Stimulated activated CD8-positive, alpha-beta memory T cell treated with anti-CD3 and anti-CD28 coated beads, Interleukin-15, amount 100 ng/mL, for 24 hours (primary cell): ENCODE results near the gene NSUN3.
A peak's percentile ranks its signal among the peaks of the same experiment; 100 is the strongest.
"Not testable (repeated sequence)": the region's sequence is repeated elsewhere in the genome, so short reads cannot be mapped to it uniquely, and the experiment has no call there.

ENCODE experiments used
- DNase-seq: peaks from one replicate; pipeline ENCODE4 v3.0.0-alpha.2; 2020; ENCODE audit warnings: low read depth

Gene NSUN3

DNA sequence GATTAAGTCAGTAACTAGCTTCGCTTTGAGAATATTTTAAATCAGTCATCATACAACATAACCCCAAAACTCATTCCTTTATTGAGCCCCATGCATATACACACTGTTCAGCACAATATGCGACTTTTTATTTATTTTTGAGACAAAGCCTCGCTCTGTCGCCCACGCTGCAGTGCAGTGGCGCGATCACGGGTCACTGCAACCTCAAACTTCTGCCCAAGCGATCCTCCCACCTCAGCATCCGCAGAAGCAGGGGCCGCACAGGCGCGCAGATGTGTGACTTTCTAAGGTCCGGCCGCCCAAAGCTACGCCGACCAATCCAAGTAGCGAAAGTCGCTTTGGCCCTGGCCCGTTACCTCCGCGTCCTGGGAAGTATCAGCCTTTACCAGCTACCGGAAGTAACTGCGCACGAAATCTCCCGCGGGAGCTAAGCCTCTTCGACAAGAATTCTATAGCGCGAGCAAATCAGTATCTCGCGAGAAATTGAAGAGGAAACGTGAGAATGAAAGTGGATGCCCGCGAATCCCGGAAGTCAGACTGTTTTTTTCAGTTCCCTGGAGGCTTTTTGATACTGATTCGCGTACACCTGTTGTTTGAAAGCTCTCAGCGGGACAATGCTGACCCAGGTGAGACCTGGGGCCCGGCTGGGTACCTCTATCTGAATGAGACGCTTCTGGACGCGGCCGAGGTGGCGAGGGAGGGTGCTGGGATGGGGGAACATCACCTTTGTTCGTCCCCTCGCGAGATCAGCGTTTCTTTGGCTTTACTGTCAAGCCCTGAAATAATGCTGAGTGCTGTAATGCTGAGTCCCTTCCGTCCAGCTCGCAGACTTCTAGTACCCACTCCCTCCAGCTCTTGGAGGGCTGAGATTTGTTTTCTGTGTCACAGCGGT is at the start of gene NSUN3, which contains the start of gene DHFR2:
NSUN3 (plus strand) TSS at position 549 of the 892 bp plus-strand sequence; CDS start at position 615, 66 bp downstream.
DHFR2 (minus strand) TSS at position 404 of the 892 bp plus-strand sequence. CDS start 1,405 bp downstream, outside the sequence.
- peak; percentile 52 for DNase-seq

DNA sequence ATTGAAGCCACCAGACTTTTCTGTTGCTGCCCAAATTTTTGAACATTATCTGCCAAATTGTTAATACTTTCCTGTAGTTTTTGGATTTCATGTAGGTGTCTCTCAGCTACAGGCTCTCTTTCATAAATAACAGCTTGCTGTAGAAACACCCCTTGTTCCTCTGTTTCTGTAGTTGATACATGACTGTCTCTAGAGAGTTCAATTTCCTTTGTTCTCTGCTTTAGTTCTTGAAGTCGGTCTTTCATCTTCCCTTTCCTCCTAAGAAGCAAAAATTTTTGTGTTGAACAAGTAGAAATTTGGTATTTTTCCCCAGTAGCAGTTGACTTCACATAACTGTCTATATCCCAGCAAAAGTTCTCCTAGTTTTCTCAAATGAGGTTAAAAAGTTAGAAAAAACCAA is 47.8 kb upstream of the NSUN3 start:
- no peak for DNase-seq

DNA sequence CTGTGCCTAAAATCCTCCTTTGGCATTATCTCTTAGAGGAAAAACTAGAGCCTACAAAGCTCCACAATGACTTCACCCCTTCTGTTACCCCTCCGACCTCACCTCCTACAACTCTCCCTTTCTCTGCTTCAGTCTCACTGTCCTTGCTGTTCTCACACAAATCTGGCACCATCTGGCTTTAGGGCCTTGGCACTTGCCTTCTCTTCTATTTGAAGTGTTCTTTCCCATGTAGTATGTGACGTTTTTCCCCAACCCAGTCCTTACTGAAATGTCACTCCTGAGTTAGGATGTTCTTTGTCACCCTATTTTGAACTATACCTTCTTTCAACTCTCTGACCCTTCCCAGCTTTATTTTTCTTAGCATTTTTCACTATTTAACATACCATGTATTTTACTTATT is 43.2 kb upstream of the NSUN3 start:
- DNase-seq, result no peak

DNA sequence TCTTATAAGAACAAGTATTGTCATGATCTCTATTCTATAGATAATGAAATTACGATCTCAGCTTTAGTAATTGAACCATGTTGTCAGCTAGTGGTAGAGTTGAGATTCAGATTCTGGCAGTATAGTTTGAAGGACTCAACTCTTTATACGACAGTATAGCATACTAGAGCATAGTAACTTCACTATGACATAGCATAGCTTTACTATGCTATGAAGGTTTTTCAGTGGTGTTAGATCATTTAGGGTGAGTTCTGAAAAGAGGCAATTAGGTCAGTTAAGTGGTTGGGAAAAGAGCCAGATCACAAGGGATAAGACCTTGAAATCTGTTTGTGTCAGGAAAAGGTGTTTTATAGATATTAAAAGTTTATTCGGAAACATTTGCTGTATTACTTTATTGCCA is 42.6 kb upstream of the NSUN3 start:
- no peak for DNase-seq

DNA sequence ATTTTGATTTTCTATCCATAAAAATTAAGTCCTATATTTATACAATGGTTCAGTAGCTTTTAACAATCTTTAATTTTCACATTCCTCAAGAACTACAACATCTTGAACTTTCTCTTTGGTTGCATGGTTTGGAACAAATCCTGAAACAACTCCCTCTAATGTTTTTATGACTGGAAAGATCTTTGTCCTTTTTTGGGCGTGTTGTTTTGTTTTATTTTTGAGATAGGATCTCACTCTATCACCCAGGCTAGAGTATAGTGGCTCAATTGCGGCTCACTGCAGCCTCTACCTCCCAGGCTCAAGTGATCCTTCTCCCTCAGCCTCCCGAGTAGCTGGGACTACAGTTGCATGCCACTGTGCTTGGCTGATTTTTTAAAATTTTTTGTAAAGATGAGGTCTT is 38.5 kb upstream of the NSUN3 start:
- no peak for DNase-seq

DNA sequence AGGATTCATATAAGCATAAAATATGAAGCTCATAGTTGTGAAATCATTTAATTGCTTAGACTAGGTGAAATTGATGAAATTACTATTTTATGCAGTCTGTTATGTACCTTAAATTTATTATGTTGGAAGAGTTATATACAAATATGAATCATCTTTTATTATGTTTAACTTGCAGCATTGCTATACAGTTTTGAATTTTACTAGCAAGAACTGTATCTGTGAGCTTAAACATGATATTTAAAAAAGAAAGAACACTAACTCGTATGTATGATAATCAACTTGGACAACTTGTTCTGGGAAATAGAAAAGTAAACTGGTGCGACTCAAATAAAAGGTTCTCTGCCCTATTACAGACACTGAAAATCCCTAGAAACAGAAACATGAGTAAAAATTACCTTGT is 36.2 kb upstream of the NSUN3 start:
- no peak for DNase-seq

DNA sequence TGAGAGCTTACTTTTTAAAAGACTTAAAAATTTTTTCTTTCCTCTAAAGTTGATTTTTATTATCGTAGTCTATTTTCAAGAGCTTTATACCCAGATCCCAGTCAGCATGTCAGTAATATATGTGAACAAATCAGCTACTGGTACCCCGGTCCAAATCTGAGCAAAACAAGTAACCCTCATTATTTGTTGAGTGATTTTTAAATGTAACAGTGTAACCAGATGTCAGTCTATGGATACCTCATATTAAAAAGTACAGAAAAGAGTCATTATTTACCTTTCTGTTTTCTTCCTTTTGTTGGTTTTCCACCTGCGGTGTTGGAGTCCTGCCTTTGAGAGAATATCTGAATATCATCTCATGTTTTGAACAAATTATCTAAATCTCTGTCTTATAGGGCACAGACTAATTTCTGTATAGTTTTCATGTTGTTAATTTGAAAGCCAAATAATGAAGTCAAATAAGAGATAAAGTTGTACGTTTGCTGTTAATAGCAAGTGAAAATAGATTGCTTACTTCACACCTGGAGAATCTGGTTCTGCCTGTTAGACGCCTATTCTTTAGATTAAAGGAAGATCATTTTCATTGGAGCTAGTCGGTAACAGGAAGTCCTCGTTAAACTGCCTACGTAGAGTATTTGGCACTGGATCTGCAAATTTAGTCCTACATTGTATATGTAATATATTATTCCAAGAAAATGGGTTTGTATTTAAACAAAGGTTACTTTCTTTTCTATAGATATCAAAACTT is 34.6 kb upstream of the NSUN3 start, which contains the start of gene STX19:
STX19 (minus strand) TSS at position 505 of the 745 bp plus-strand sequence. CDS start 13,328 bp downstream, outside the sequence.
- no peak for DNase-seq

DNA sequence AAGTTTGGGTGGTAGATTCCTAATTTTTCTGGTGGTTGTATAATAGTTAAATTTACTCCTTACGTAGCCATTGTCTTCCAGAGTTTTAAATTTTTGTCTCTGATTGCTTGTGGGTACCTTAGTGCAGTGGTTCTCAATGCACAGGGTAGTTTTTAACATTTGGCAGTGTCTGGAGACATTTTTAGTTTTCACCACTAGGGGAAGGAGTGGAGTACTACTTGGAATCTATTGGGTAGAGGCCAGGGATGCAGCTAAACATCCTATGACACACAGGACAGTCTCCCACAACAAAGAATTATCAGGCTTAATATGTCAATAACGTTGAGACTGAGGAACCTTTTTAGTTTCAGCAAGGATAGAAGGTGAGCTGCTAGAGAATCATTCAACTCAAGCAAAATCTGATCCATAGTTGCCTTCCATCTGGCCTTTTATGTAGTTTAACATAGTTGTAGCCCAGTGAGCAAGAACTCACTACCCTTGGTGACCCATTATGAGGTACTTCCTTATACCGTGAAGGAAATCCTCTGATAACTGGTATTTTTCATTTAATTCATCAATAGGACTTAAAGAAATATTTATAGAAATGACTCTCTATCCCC is 25.9 kb upstream of the NSUN3 start:
- DNase-seq, result no peak

DNA sequence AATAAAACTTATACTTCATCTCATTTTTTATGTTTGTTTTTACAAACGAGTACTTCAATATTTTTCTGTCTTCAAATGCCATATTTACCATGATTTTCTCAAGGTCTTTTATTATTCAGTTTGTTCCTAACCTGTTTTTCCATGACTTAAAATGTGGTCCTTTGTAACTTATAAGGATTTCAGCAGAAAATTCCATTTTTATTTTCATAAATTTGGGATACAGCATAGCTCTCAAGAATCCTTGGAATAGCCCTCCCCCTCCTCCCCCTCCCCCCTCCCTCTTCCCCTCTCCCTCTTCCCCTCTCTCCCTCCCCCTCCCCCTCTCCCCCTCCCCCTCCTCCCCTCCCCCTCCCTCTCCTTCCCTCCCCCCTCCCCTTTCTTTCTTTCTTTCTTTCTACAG is 19.6 kb upstream of the NSUN3 start:
- DNase-seq, result no peak

DNA sequence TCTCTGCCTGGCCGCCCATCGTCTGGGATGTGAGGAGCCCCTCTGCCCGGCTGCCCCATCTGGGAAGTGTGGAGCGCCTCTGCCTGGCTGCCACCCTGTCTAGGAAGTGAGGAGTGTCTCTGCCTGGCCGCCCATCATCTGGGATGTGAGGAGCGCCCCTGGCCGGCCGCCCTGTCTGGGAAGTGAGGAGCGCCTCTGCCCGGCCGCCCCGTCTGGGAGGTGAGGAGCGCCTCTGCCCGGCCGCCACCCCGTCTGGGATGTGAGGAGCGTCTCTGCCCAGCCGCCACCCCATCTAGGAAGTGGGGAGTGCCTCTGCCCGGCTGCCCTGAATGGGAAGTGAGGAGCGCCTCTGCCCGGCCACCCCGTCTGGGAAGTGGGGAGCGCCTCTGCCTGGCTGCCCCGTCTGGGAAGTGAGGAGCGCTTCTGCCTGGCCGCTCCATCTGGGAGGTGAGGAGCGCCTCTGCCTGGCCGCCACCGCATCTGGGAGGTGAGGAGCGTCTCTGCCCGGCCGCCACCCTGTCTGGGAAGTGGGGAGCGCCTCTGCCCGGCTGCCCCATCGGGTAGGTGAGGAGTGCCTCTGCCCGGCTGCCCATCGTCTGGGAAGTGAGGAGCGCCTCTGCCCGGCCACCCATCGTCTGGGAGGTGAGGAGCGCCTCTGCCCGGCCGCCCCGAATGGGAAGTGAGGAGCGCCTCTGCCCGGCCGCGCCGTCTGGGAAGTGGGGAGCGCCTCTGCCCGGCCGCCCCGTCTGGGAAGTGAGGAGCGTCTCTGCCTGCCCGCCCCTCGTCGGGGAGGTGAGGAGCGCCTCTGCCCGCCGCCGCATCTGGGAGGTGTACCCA is 18.5 kb upstream of the NSUN3 start:
- not testable (repeated sequence) for DNase-seq

DNA sequence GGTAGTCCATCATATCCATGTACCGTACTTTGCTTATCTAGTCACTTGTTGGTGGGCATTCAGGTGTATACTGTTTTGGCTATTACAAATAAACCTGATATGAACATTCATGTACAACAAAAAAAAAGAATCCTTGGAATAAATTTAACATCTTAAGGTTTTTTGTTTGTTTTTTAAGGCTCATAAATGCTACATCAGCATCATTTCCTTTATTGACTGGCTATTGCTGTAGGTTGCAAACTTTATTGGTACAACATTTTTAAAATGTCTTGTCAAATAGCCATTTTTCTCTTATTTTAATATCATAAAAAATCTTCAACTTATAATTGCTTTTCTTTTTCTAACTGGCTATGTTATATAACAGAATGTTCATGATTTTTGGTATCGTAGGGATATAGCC is 16.3 kb upstream of the NSUN3 start:
- no peak for DNase-seq

DNA sequence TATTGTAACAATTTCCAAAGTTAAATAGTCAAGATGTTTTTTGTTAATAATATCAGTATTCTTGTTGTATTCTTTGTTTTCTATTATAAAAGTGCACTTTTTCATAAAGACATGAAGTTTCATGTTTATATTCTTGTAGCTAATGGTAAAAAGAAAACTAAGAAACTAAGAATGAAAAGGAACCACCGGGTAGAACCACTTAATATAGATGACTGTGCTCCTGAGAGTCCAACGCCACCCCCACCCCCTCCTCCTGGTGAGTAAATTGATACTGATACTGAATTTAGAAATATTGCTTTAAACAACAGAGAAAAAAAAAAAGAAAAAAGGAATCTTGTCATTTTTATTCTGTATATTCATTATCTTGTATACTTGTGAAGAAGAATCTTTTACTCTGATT is 13.6 kb upstream of the NSUN3 start:
- DNase-seq, result no peak

DNA sequence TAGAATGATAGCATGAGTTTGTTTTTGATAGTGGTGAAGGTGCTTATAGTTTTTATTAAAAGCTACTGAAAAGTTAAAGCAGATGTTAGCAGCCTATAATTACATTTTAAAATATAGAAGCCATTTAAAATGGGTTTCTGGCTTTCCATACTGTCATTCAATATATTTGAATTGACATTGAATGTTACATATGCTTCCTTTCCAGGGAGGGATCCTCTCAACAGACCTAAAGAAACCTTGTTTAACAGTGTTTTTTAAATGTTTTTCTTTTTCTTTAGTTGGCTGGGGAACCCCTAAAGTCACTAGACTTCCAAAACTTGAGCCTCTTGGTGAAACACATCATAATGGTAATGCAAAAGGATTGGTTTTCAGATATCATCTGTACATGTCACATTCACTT is 12.3 kb upstream of the NSUN3 start:
- DNase-seq, result no peak

DNA sequence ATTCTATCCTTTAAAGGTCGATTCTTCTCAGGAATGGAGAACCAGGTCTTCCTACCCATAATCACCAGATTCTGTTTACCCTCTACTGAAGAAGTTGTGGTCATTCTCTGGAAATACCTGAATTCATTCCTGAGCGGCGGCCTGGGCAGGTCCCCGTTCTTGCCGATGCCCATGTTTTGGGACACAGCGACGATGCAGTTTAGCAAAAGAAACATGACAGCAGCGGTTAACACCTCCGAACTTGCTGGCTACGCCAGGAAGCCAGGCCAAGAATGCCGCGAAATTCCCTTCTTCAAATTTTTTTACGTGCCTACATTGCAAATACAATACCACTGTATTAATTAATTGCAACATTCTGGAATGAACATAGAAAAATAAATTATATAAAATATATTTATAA is 1.6 kb upstream of the NSUN3 start:
- no peak for DNase-seq

DNA sequence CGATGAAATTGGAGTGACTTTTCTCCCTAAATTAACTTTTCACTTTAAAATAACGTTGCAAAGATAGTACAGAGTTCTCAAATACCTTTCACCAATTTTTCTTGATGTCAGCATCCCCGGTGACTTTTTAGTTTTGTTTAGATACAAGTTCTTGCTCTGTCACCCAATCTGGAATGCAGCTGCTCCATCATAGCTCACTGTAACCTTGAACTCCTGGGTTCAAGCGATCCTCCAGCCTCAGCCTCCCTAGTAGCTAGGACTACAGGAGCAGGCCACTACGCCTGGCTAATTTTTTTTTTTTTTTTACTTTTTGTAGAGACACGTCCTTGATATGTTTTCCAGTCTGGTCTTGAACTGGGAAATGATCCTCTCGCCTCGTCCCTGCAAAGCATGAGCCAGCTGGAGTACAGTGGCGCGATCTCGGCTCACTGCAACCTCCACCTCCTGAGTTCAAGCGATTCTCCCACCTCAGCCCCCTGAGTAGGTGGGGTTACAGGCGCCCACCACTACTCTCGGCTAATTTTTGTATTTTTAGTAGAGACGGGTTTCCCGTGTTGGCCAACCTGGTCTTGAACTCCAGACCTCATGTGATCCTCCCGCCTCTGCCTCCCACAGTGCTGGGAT is 747 bp downstream of the NSUN3 start:
- no peak for DNase-seq

DNA sequence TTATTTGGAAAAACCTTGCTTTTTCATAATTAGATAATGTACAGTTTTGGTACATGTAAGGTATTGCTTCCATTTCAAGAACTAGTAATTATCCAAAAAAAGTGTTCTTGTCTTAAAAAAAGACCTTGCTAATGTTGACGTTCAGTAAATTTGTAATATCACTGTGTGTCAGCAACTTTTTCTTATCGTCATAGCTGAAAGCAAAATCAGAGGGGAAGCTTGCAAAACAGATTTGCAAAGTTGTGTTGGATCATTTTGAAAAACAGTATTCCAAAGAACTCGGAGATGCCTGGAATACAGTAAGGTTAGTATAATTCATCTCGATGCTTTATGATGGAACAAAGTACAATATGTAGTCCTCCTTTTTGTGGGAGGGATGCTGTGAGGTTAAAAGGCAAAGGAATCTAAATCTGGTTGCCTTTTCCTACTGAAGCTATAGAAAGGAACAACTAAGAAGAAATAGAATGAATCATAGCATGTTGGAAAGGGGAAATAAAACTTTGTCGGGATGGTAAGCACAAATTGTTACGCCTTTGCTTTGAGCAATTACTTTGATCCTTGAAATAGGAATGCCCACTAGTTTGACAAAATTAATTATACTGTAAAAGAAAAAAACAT is 1.5 kb downstream of the NSUN3 start:
- no peak for DNase-seq

DNA sequence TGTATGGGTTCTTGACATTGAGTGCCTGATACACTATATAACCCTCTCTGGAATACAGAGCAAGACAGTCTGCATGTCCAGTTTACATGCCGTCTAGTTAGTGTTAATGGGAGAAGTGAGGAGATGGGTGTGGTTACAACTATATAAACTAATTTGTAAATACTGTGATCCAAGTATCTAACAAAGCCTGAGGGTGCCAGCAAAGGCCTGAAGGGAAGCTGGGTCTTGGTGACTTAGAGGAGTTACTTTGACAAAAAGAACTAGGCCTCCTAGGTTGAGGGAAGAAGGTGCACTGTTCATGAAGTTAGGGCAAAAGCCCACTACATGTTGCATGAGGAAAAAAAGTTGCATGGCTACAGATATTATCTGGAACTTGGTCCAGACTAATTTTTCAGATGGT is 2.3 kb downstream of the NSUN3 start:
- no peak for DNase-seq

DNA sequence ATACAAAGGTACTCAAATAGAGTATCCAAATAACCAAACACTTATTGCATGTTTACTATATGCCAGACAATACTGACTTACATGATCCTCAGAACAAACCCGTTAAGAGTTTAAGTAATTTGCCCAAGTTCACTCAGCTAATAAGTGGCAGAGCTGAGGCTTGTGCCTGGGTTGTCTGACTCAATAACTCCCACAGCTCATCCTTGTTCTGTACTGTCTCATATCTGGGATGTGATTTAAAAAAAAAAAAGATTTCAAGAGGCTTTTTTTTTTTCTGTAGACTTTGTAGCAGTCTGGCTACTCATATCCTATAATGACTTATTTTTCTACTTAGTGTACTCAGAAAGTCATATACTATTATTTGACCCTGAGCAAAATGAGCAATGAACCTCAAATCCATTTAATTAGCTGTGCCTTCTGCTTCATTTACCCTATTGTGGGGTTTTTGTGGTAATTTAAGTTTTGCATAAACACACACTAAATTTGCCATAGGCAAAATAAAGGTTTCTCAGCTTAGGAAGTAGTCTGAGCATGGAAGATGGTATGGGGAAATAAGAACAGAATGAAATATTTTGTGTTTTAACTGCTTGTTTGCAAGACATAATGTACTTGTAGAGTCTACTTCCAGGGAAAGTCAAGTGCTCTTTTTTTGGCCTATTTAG is 3.1 kb downstream of the NSUN3 start:
- no peak for DNase-seq

DNA sequence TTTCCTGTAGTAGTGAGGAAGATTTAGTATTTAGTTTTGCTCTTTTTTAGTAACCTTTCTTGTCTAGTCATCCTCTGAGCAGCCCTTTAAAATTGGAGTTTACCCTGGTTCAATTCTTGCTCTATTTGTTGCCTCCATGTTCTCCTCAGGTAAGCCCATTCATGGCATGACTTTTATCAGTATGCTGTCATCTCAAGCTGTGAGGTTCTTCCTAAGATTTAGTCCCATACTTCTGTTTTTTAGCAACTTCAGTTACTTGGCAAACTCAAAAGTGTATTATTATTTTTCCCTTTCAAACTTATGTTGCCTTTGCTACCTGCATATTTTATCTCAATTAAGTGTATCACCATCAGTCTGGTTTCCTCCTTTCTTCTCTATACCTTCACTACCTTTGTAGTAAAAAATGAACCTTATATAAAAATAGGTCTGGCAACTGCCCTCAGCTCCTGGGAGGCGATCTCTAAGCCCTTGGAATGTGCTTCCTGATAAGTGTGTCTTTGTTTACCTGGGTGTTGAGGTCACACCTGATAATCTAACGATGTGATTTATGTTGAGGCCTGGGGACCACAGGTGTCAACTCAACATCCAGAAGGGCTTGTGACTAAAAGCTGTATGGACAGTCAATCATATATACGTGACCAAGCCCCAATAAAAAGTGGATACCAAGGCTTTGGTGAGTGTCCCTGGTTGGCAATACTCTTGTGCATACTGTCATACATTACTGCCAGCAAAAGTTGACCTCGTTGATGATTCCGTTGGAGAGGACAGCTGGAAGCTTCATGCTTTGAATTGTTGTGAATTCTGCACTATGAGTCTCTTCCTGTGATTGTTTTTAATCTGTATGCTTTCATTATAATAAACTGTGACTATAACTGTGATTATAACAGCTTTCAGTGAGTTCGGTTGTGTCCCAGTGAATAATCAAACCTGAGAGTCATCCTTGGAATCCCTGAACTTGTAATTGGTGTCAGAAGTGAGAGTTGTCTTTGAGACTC is 3.9 kb downstream of the NSUN3 start:
- DNase-seq, result no peak
